ENCODE data around the gene KIF16B.

Gene KIF16B

DNA sequence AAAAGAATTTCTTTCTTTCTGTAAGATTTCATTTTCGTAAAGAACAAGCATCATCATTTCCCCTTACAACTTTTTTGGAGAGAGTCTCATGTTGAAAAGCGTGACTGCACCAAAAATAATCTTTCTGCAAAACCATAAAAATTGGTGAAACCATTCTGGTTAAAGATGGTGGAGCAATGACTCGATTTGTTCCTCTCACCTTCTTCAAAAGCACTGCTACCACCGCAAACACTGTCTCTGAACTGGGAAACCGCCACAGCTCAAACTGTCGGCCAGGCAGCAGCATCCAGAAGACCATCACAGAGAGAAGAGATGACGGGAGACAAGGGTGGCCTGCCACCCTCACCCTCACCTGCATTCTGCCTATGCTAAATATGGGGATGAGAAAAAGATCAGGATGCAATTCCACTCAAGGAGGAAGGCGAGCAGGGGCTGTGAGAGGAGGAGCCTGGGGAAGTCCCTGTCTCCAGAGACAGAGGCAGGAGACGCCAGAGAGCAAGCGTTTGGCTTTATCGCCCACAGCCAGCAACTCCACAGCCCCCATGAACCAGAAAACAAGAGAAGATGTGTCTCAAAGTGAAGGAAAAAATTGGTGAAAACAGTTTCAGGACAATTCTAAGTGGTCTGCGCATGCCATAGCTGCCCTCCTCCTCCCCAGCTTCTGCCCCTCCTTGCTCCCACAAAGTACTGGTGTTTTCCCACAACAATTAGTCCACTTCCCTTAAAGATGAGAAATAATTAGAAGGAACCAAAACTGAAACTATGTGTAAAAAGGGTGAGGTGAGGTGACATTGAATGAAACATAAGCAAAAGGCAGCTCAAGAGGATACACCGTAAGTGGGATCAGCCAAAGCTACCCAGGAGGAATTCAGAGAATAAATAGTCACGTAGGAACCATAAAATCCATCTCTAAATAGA lies 255.5 kb downstream of the KIF16B start:
- H3K27ac ChIP-seq: no peak overlapping the region
- TF ChIP-seq, protein P1, sequence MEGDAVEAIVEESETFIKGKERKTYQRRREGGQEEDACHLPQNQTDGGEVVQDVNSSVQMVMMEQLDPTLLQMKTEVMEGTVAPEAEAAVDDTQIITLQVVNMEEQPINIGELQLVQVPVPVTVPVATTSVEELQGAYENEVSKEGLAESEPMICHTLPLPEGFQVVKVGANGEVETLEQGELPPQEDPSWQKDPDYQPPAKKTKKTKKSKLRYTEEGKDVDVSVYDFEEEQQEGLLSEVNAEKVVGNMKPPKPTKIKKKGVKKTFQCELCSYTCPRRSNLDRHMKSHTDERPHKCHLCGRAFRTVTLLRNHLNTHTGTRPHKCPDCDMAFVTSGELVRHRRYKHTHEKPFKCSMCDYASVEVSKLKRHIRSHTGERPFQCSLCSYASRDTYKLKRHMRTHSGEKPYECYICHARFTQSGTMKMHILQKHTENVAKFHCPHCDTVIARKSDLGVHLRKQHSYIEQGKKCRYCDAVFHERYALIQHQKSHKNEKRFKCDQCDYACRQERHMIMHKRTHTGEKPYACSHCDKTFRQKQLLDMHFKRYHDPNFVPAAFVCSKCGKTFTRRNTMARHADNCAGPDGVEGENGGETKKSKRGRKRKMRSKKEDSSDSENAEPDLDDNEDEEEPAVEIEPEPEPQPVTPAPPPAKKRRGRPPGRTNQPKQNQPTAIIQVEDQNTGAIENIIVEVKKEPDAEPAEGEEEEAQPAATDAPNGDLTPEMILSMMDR (conservative IDR thresholded peaks at IDR 0.05): no peak

DNA sequence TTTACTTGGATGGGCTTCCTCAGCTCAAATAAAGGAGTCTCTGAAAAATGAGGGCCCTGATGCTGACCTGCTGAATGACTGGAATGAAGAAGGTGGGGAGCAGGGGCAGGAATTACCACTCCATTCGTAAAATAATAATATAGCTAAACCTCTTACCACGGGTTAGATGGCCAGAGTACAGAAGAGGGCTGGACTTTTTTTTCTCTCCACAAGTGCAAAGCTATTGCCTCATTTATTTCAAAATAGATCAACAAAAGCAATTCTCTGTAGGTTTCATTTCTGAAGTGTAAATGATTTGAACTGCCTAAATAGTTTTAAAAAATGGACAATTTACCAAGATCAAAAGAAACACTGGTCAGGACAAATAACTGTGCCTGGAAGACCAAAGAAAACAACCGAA lies 256.7 kb downstream of the KIF16B start:
- no peak overlapping the region for H3K27ac ChIP-seq
- TF ChIP-seq, protein P1 (conservative IDR thresholded peaks at IDR 0.05): no peak

DNA sequence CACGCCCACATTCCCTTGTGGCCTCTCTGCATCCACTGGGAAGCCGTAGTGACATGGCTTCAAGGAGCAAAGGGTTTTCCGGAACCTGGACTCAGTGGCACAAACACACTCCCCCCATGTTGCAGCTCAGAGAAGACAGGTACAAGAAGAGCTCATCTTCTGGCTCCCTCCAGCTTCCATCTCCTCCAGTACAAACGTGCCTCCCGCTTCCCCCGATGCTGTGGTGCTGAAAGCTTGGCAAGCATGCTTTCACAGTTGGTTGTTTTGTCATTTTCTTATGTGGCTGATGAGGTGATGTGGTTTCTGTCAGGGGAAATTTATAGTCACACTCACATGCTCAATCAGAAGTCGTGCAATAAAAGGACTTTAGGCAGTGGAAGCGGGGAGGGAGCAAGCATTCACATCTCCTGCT lies 258.5 kb downstream of the KIF16B start:
- no peak overlapping the region for H3K27ac ChIP-seq
- TF ChIP-seq, protein P1 (conservative IDR thresholded peaks at IDR 0.05): no peak

DNA sequence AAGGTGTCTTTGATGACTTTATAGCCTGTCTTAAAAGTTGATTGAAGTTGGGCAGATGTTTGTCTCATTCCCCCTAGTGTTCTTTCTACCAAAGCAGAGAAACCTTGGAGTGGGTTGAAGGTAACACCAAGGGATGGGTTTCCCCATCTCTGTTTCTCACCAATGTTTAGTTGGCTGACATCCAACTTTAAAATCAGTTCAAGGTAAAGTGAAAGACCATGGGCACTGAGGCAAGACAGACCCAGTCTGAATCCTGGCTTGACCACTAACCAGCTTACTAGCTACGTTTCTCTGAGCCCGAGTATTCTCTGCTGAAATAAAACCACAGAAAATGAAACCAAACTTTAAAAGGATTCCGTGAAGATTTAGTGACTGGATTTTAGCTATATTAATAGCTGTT lies 258.9 kb downstream of the KIF16B start:
- H3K27ac ChIP-seq: no peak overlapping the region
- TF ChIP-seq, protein P1 (conservative IDR thresholded peaks at IDR 0.05): no peak

DNA sequence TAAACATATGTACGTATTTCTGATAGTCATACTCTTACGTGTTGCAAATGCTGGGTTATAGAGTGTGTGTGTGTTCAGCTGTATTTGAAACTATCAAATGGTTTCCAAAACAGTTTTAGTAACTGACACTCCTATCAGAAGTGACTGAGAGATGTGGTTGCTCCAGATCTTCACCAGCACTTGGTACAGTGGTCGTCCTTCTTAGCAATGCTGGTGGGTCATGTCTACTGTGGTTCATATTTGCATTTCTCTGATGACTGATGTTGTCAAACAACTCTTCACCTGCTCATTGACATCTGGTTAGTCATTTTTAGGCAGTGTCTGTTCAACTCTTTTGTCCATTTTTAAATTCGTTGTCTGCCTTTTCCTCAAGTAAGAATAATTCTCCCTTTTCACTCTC lies 259.3 kb downstream of the KIF16B start:
- H3K27ac ChIP-seq: no peak overlapping the region
- TF ChIP-seq, protein P1 (conservative IDR thresholded peaks at IDR 0.05): no peak

DNA sequence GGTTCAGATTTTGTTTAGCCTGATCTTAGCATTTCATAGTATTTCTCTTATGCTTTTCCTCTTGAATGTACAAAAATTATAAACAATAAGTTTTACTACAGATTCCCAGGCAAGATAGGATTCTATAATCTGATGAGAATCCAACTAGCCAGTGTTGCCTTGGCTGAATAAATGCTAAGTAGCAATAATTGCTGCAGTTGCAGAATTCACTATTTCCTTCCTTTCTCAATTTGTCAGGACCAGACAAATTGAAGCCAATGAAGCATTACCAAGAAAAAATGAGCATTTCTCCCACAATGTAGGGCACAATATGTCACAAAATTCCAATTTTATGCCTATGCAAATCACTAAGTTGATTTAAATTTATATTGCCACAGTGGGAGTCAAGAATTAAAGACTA lies 260.2 kb downstream of the KIF16B start:
- TF ChIP-seq, protein P1 (conservative IDR thresholded peaks at IDR 0.05): no peak
- H3K27ac ChIP-seq: no peak overlapping the region

DNA sequence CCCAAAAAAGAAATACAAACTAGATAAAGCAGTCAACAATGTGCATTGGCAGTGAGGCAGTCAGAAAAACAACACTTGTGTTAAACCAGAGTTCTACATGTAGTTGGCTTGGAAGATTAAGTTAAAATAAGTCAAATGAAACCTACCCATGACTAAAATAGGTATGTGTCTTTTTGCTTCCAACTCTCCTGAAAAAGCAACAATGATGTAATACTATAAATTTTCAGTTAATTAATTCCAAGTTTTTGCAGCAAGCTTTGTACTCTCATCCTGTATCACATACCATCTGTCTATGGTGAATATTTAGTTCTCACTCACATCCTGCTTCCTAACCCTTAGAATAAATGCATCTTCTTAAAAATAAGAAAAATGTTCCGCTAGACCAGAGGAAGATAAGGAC lies 261.5 kb downstream of the KIF16B start:
- TF ChIP-seq, protein P1 (conservative IDR thresholded peaks at IDR 0.05): no peak
- no peak overlapping the region for H3K27ac ChIP-seq
